Neural progenitor cell (in vitro differentiated cells): ENCODE measurements around the gene ITCH. TPM values are rescaled to one million over a fixed set of nuclear protein-coding genes. Genes with fewer than 3 reads are reported as not detected.
"Not testable (repeated sequence)": the region's sequence is repeated elsewhere in the genome, so short reads cannot be mapped to it uniquely, and the experiment has no call there.

Experiments used
- DNase-seq: peaks from one replicate; pipeline ENCODE4 v3.0.0-alpha.2; 2016; ENCODE audit warnings: low spot score
- H2AFZ ChIP-seq: fragments of 200-600 bp; sonication (generic); replicated peaks from 2 replicates; pipeline ENCODE4 v1.6.1; 2016; ENCODE audit warnings: antibody characterized with exemption
- H3F3A ChIP-seq: fragments of 200-600 bp; sonication (generic); 2 replicates; pipeline ENCODE4 v1.6.1; 2016; ENCODE audit warnings: antibody characterized with exemption, low read depth
- H3K27ac ChIP-seq: fragments of 200-600 bp; sonication (generic); 2 replicates; pipeline ENCODE4 v1.5.1; 2016; ENCODE audit warnings: mild to moderate bottlenecking
- H3K27me3 ChIP-seq: fragments of 200-600 bp; sonication (generic); 2 replicates; pipeline ENCODE4 v1.6.1; 2016; ENCODE audit warnings: mild to moderate bottlenecking, moderate library complexity
- H3K36me3 ChIP-seq: fragments of 200-600 bp; sonication (generic); 2 replicates; pipeline ENCODE4 v1.5.1; 2016
- H3K4me1 ChIP-seq: fragments of 200-600 bp; sonication (generic); 2 replicates; pipeline ENCODE4 v1.6.1; 2016; ENCODE audit warnings: mixed run types
- H3K4me2 ChIP-seq: fragments of 200-600 bp; sonication (generic); 2 replicates; pipeline ENCODE4 v1.6.1; 2016
- H3K4me3 ChIP-seq: fragments of 200-600 bp; sonication (generic); 2 replicates; pipeline ENCODE4 v1.5.1; 2016
- H3K79me2 ChIP-seq: fragments of 200-600 bp; sonication (generic); 2 replicates; pipeline ENCODE4 v1.6.1; 2016; ENCODE audit warnings: low read depth
- H3K9ac ChIP-seq: fragments of 200-600 bp; sonication (generic); 2 replicates; pipeline ENCODE4 v1.6.1; 2016
- H3K9me3 ChIP-seq: fragments of 200-600 bp; sonication (generic); 2 replicates; pipeline ENCODE4 v1.5.1; 2016; ENCODE audit warnings: low read depth
- H4K20me1 ChIP-seq: fragments of 200-600 bp; sonication (generic); 2 replicates; pipeline ENCODE4 v1.6.1; 2016; ENCODE audit warnings: low read depth
- H3K27ac Mint-ChIP-seq: 3 replicates; pipeline ENCODE4 v1.8.0; 2021; ENCODE audit warnings: mixed read lengths
- H3K27me3 Mint-ChIP-seq: 2 replicates; pipeline ENCODE4 v1.8.0; 2022; ENCODE audit warnings: low read depth, mild to moderate bottlenecking, inconsistent platforms, moderate library complexity, mixed read lengths; ENCODE audit not compliant: insufficient read depth
- H3K36me3 Mint-ChIP-seq: 3 replicates; pipeline ENCODE4 v1.8.0; 2021; ENCODE audit warnings: mixed read lengths
- H3K4me1 Mint-ChIP-seq: 3 replicates; pipeline ENCODE4 v1.8.0; 2021; ENCODE audit warnings: mixed read lengths
- H3K4me3 Mint-ChIP-seq: 3 replicates; pipeline ENCODE4 v1.8.0; 2021; ENCODE audit warnings: mild to moderate bottlenecking, moderate library complexity, mixed read lengths
- H3K9me3 Mint-ChIP-seq: 3 replicates; pipeline ENCODE4 v1.8.0; 2020; ENCODE audit warnings: mixed read lengths
- EZH2 ChIP-seq: fragments of 200-600 bp; sonication (generic); IDR thresholded peaks from 2 replicates; pipeline ENCODE4 v1.6.1; 2017; ENCODE audit warnings: antibody characterized with exemption, mild to moderate bottlenecking, moderate library complexity
- EZH2phosphoT487 ChIP-seq: fragments of 200-600 bp; sonication (generic); IDR thresholded peaks from 2 replicates; pipeline ENCODE4 v1.6.1; 2017; ENCODE audit warnings: antibody characterized with exemption
- total RNA-seq: library from RNA; depleted of rRNA; stranded (reverse); fragments of >200 nt; gene quantifications from 2 replicates; pipeline ENCODE4 v1.2.3, GENCODE V29; 2015; ENCODE audit warnings: low replicate concordance
- TF ChIP-seq, protein P1 (sequence below): fragments of 200-600 bp; sonication (generic); IDR thresholded peaks from 2 replicates; pipeline ENCODE4 v1.5.1; 2017; ENCODE audit warnings: antibody characterized with exemption, mild to moderate bottlenecking

Gene ITCH
- total RNA-seq, 1 donor from 2014 or later, result 55.2 TPM

GRCh38 chr20:34493646-34494045 is 130.6 kb downstream of the ITCH start:
- no peaks in the 10 kb centered on the region for H3K27me3 Mint-ChIP-seq
- H3K9me3 Mint-ChIP-seq, result peaks cover 16% of the 10 kb centered on the region
- H3K4me1 Mint-ChIP-seq, result no peaks in the 10 kb centered on the region
- TF ChIP-seq EZH2phosphoT487 (no peak), EZH2 (no peak)
- TF ChIP-seq, protein P1, sequence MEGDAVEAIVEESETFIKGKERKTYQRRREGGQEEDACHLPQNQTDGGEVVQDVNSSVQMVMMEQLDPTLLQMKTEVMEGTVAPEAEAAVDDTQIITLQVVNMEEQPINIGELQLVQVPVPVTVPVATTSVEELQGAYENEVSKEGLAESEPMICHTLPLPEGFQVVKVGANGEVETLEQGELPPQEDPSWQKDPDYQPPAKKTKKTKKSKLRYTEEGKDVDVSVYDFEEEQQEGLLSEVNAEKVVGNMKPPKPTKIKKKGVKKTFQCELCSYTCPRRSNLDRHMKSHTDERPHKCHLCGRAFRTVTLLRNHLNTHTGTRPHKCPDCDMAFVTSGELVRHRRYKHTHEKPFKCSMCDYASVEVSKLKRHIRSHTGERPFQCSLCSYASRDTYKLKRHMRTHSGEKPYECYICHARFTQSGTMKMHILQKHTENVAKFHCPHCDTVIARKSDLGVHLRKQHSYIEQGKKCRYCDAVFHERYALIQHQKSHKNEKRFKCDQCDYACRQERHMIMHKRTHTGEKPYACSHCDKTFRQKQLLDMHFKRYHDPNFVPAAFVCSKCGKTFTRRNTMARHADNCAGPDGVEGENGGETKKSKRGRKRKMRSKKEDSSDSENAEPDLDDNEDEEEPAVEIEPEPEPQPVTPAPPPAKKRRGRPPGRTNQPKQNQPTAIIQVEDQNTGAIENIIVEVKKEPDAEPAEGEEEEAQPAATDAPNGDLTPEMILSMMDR, result no peak
- H4K20me1 ChIP-seq, result no peaks in the 10 kb centered on the region
- H3K27me3 ChIP-seq, result no peaks in the 10 kb centered on the region
- no peak overlapping the region for H3K4me3 Mint-ChIP-seq
- peaks cover 31% of the 10 kb centered on the region for H3K36me3 ChIP-seq
- no peak overlapping the region for H3K4me3 ChIP-seq
- H3K79me2 ChIP-seq, result peaks cover 4% of the 10 kb centered on the region
- H3K9me3 ChIP-seq, result no peaks in the 10 kb centered on the region
- H3F3A ChIP-seq, result no peaks in the 10 kb centered on the region
- H3K9ac ChIP-seq, result no peak overlapping the region
- H3K27ac Mint-ChIP-seq, result no peak overlapping the region
- H2AFZ ChIP-seq, result no peak overlapping the region
- H3K36me3 Mint-ChIP-seq, result peaks cover 53% of the 10 kb centered on the region
- H3K27ac ChIP-seq, result no peak overlapping the region
- no peak overlapping the region for H3K4me2 ChIP-seq
- DNase-seq, result no peak
- H3K4me1 ChIP-seq, result no peaks in the 10 kb centered on the region

- Histone ChIP-seq H2AFZ (no peak overlapping the region), H3K4me1 (no peaks in the 10 kb centered on the region), H3K4me3 (no peak overlapping the region), H3F3A (no peaks in the 10 kb centered on the region), H3K27ac (no peak overlapping the region), H3K79me2 (peaks cover 14% of the 10 kb centered on the region), H3K27me3 (no peaks in the 10 kb centered on the region), H3K4me2 (no peak overlapping the region), H3K36me3 (peaks cover 20% of the 10 kb centered on the region), H3K9ac (no peak overlapping the region), H3K9me3 (no peaks in the 10 kb centered on the region), H4K20me1 (no peaks in the 10 kb centered on the region)
- Mint-ChIP-seq H3K36me3 (peaks cover 56% of the 10 kb centered on the region), H3K4me1 (no peaks in the 10 kb centered on the region), H3K4me3 (no peak overlapping the region), H3K9me3 (peaks cover 26% of the 10 kb centered on the region), H3K27ac (no peak overlapping the region), H3K27me3 (no peaks in the 10 kb centered on the region)
- TF ChIP-seq, protein P1, result no peak
- TF ChIP-seq EZH2phosphoT487 (no peak), EZH2 (no peak)
- DNase-seq, result no peak
Observed at GRCh38 chr20:34495307-34495706, 132.2 kb downstream of the ITCH start.

DNA sequence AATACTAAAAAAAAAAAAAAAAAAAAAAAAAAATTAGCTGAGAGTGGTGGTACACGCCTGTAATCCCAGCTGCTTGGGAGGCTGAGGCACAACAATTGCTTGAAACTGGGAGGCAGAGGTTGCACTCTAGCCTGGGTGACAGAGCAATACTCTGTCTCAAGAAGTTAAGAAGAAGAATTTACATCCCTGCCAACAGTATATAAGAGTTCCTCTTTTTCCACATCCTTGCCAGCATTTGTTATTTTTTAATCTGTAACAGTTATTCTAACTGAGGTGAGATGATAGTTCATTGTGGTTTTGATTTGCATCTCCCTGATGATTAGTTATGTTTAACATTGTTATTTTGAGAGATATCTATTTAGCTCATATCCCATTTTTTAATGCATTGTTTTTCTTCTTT is 132.8 kb downstream of the ITCH start:
- Mint-ChIP-seq H3K27me3 (no peaks in the 10 kb centered on the region), H3K4me3 (no peak overlapping the region), H3K4me1 (no peaks in the 10 kb centered on the region), H3K36me3 (peaks cover 58% of the 10 kb centered on the region), H3K9me3 (peaks cover 28% of the 10 kb centered on the region), H3K27ac (no peak overlapping the region)
- Histone ChIP-seq H3K4me2 (no peak overlapping the region), H3K4me1 (no peaks in the 10 kb centered on the region), H3K79me2 (peaks cover 15% of the 10 kb centered on the region), H3F3A (no peaks in the 10 kb centered on the region), H4K20me1 (no peaks in the 10 kb centered on the region), H3K9me3 (no peaks in the 10 kb centered on the region), H3K9ac (no peak overlapping the region), H3K36me3 (peaks cover 20% of the 10 kb centered on the region), H3K4me3 (no peak overlapping the region), H2AFZ (no peak overlapping the region), H3K27ac (no peak overlapping the region), H3K27me3 (no peaks in the 10 kb centered on the region)
- no peak for DNase-seq
- no peak for TF ChIP-seq EZH2phosphoT487
- TF ChIP-seq EZH2, result no peak
- TF ChIP-seq, protein P1, result no peak

DNA sequence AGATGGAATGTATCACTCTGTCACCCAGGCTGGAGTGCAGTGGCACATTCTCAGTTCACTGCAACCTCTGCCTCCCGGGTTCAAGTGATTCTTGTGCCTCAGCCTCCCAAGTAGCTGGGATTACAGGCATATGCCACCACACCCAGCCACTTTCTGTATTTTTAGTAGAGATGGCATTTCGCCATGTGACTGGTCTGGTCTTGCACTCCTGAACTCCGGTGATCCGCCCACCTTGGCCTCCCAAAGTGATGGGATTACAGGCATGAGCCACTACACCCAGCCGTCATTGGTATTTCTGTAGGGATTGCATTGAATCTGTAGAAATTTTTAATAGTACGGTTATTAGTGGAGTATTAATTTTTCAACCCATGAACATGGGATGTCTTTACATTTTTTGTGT is 134.5 kb downstream of the ITCH start:
- not testable (repeated sequence) for H3K9me3 ChIP-seq, DNase-seq, H3K4me2 ChIP-seq, H3K9ac ChIP-seq, H3K4me1 Mint-ChIP-seq, H2AFZ ChIP-seq, H3K27ac Mint-ChIP-seq, H3K4me1 ChIP-seq, H3K4me3 Mint-ChIP-seq, H3K27me3 ChIP-seq, H3F3A ChIP-seq, H3K27me3 Mint-ChIP-seq, H3K27ac ChIP-seq, H3K4me3 ChIP-seq, H4K20me1 ChIP-seq
- Histone ChIP-seq H3K36me3 (peaks cover 16% of the 10 kb centered on the region), H3K79me2 (peaks cover 15% of the 10 kb centered on the region)
- Mint-ChIP-seq H3K9me3 (peaks cover 28% of the 10 kb centered on the region), H3K36me3 (peaks cover 58% of the 10 kb centered on the region)
